ENCODE measurements around the gene SELENOI. TPM values are rescaled to one million over a fixed set of nuclear protein-coding genes. Genes with fewer than 3 reads are reported as not detected.

SELENOI gene
- total and polyA plus RNA-seq, 10 of the 15 experiments (the other 5 are each of a cell fraction or from before 2014, with no cell fraction given), result 5.2 to 31.4 (median 17.4) TPM

DNA sequence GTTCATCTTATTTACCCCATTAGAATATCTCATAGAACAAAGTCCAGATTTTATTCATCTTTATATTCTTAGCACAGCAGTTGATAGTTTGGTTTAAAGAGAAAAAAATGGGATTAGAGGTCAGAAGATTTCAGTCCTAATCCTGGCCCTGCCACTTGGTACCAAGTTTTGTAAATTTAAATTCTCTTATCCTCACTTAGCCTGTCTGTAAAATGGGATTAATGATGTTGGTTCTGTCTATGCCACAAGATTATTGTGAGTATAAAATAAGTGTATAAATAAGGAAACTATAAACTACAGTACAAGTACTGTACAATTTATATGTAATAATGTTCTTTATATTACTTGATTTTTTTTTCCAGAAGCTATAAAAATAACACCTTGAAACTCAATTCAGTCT is 38.7 kb downstream of the SELENOI start (continued):
- TF ChIP-seq, protein P1, sequence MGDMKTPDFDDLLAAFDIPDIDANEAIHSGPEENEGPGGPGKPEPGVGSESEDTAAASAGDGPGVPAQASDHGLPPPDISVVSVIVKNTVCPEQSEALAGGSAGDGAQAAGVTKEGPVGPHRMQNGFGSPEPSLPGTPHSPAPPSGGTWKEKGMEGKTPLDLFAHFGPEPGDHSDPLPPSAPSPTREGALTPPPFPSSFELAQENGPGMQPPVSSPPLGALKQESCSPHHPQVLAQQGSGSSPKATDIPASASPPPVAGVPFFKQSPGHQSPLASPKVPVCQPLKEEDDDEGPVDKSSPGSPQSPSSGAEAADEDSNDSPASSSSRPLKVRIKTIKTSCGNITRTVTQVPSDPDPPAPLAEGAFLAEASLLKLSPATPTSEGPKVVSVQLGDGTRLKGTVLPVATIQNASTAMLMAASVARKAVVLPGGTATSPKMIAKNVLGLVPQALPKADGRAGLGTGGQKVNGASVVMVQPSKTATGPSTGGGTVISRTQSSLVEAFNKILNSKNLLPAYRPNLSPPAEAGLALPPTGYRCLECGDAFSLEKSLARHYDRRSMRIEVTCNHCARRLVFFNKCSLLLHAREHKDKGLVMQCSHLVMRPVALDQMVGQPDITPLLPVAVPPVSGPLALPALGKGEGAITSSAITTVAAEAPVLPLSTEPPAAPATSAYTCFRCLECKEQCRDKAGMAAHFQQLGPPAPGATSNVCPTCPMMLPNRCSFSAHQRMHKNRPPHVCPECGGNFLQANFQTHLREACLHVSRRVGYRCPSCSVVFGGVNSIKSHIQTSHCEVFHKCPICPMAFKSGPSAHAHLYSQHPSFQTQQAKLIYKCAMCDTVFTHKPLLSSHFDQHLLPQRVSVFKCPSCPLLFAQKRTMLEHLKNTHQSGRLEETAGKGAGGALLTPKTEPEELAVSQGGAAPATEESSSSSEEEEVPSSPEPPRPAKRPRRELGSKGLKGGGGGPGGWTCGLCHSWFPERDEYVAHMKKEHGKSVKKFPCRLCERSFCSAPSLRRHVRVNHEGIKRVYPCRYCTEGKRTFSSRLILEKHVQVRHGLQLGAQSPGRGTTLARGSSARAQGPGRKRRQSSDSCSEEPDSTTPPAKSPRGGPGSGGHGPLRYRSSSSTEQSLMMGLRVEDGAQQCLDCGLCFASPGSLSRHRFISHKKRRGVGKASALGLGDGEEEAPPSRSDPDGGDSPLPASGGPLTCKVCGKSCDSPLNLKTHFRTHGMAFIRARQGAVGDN (IDR thresholded peaks at IDR 0.05), result no peak
- TF ChIP-seq, protein P2, sequence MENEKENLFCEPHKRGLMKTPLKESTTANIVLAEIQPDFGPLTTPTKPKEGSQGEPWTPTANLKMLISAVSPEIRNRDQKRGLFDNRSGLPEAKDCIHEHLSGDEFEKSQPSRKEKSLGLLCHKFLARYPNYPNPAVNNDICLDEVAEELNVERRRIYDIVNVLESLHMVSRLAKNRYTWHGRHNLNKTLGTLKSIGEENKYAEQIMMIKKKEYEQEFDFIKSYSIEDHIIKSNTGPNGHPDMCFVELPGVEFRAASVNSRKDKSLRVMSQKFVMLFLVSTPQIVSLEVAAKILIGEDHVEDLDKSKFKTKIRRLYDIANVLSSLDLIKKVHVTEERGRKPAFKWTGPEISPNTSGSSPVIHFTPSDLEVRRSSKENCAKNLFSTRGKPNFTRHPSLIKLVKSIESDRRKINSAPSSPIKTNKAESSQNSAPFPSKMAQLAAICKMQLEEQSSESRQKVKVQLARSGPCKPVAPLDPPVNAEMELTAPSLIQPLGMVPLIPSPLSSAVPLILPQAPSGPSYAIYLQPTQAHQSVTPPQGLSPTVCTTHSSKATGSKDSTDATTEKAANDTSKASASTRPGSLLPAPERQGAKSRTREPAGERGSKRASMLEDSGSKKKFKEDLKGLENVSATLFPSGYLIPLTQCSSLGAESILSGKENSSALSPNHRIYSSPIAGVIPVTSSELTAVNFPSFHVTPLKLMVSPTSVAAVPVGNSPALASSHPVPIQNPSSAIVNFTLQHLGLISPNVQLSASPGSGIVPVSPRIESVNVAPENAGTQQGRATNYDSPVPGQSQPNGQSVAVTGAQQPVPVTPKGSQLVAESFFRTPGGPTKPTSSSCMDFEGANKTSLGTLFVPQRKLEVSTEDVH (IDR thresholded peaks at IDR 0.05; ENCODE audit: low read depth, partially characterized antibody), result no peak
- TF ChIP-seq, protein P3, sequence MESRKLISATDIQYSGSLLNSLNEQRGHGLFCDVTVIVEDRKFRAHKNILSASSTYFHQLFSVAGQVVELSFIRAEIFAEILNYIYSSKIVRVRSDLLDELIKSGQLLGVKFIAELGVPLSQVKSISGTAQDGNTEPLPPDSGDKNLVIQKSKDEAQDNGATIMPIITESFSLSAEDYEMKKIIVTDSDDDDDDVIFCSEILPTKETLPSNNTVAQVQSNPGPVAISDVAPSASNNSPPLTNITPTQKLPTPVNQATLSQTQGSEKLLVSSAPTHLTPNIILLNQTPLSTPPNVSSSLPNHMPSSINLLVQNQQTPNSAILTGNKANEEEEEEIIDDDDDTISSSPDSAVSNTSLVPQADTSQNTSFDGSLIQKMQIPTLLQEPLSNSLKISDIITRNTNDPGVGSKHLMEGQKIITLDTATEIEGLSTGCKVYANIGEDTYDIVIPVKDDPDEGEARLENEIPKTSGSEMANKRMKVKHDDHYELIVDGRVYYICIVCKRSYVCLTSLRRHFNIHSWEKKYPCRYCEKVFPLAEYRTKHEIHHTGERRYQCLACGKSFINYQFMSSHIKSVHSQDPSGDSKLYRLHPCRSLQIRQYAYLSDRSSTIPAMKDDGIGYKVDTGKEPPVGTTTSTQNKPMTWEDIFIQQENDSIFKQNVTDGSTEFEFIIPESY (IDR thresholded peaks at IDR 0.05), result no peak
- TF ChIP-seq, protein P4, sequence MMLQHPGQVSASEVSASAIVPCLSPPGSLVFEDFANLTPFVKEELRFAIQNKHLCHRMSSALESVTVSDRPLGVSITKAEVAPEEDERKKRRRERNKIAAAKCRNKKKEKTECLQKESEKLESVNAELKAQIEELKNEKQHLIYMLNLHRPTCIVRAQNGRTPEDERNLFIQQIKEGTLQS (IDR thresholded peaks at IDR 0.05; ENCODE audit: borderline replicate concordance, extremely low read depth, low read depth, low read length), result no peak
- TF ChIP-seq, protein P5, sequence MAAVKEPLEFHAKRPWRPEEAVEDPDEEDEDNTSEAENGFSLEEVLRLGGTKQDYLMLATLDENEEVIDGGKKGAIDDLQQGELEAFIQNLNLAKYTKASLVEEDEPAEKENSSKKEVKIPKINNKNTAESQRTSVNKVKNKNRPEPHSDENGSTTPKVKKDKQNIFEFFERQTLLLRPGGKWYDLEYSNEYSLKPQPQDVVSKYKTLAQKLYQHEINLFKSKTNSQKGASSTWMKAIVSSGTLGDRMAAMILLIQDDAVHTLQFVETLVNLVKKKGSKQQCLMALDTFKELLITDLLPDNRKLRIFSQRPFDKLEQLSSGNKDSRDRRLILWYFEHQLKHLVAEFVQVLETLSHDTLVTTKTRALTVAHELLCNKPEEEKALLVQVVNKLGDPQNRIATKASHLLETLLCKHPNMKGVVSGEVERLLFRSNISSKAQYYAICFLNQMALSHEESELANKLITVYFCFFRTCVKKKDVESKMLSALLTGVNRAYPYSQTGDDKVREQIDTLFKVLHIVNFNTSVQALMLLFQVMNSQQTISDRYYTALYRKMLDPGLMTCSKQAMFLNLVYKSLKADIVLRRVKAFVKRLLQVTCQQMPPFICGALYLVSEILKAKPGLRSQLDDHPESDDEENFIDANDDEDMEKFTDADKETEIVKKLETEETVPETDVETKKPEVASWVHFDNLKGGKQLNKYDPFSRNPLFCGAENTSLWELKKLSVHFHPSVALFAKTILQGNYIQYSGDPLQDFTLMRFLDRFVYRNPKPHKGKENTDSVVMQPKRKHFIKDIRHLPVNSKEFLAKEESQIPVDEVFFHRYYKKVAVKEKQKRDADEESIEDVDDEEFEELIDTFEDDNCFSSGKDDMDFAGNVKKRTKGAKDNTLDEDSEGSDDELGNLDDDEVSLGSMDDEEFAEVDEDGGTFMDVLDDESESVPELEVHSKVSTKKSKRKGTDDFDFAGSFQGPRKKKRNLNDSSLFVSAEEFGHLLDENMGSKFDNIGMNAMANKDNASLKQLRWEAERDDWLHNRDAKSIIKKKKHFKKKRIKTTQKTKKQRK (IDR thresholded peaks at IDR 0.05; ENCODE audit: low read depth, low read length), result no peak
- TF ChIP-seq CEBPB (IDR thresholded peaks at IDR 0.05; ENCODE audit: borderline replicate concordance in 1 of 2, low read depth in 2 of 2, low read length in 2 of 2), result no peak
- TF ChIP-seq EGR1 (IDR thresholded peaks at IDR 0.05; ENCODE audit: borderline replicate concordance in 1 of 2, low read depth in 2 of 2, low read length in 2 of 2), result no peak
- TF ChIP-seq SIN3A (IDR thresholded peaks at IDR 0.05; ENCODE audit: low read depth, low read length), result no peak
- TF ChIP-seq NBN (IDR thresholded peaks at IDR 0.05), result no peak
